HTERT RPE-1 (cell line): ENCODE measurements around the gene RAB37.

Experiments used
- in situ Hi-C: fragments of 300-500 bp; cut with MboI; formaldehyde crosslinking; loops from 4 replicates; pipeline ENCODE4 v1.14.3; 2020; ENCODE audit warnings: low sequenced_read_pairs

The RAB37 gene

DNA sequence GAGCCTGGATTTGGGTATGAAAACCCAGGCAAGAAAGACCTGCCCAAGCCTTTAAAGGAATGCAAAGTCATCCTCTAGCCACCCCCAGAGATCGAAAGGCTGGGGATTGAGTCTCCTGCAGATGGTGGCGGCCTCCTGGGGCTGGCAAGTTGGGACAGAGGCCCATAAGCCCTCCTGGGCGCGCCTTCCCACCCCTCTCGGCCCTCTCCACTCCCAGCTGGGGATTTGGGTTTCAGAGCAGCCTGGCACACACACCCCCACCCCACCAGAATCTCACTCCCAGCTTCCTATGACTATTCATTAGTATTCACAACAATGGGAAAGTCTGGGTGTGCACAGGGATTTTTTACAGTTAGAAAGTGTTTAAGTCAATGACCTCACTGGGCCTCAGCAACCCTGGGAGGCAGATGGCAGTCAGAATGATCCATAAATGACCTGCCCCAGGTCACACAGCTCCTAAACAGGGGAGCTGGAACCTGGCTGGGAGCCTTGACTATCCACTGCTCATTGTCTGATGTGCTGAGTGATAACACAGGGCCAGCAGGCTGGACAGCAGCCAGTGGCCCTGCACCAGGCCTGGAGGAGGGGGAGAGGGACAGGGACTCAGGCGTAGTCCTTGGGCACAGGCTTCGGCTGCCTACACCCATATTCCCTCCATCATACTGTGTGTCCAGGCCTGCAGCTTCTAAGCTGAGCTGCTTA is 23.5 kb downstream of the RAB37 start:
- in situ Hi-C loops, result no loop called here

DNA sequence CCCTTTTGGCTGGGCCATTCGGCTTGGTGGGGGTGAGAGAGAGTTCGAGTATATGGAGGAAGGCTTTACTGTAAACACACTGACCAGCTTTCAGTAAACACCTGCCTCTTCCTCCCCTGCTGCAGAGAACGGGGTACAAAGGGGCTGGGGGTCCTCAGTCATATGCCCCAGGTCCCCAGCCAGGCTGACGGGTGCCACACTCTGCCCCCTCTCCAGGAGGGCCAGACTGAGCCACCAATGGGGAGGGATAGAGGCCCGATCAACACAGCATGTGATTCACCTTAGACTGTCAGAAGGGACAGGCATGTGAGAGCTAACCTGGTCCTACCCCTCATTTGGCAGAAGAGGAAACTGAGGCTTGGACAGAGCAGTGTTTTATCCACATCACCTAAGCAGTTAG is 24.4 kb downstream of the RAB37 start:
- in situ Hi-C loops, result no loop called here

DNA sequence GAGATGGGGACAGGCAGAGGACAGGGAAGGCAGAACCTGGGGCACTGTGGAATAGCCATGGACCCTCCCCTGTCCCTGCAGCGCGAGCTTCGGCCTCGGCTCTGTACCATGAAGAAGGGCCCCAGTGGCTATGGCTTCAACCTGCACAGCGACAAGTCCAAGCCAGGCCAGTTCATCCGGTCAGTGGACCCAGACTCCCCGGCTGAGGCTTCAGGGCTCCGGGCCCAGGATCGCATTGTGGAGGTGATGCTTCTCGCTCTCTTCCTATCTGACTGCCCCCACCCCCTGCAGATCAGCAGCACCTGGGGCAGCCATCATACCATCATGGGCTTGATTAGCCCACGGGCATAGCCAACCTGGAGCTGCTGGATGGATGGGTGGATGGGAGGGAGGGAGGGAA is 24.9 kb downstream of the RAB37 start:
- in situ Hi-C loops, result no loop called here

DNA sequence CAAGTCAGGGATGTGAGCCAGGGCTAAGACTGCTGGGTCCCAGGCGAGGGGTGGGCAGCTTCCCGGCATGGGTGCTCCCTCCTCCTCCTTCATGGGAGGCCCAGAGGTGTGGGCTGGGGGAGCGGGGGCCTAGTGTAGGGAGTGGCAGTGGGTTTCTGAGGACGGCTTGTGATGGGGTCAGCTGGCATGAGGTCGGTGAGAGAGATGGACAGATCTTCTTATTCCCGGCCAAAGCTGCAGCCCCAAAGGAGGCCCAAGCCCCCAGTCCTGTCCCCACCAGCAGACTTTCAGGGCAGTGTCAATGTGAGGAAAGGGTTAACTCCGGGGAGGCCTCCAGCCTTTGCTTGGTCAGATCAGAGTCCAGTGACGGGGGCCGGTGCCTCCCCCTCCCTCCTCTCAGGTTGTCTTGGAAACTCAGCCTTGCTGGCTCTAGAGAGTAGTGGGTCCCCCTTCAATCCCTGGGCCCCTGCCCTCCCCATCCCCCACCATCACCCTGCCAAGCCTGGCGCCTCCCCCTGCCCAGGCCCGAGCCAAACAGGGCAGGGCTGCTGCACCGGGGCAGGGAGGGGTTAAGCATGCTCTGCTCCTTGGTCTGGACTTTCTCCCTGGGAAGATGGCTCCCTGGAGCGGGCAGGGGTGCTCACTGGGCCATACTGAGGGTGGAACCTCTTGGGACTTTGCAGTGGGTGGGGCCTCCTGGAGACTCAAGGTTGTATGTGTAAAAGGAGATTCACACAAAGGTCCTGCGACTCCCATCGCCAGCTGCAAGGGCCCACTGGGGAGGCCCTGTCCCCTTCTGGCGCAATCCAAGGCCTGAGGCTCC is 26.7 kb downstream of the RAB37 start:
- in situ Hi-C loops, result no loop called here

DNA sequence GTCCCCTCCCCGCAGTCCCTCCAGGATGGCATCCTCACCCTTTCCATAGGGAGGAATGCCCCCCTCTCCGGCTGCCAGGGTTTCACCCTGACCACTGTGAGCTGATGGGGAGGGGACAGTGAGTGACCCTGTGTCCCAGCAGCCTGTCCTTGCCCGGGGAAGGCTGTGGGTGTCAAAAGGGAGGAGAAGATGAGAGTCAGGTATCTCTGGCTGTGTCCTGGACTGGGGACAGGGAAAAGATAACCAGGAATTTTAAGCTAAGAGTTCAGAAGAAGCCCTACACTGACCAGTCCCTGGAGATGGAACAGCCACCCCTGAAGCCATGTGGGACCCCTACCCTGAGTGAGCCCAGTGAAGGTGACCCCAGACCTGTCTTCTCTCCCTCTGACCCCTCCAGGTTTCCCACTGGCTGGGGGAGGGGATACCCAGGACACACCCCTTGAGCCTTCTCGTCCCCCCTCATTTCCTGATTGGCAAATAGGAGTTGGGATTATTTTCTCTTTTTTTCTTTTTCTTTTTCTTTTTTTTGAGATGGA is 27.8 kb downstream of the RAB37 start:
- in situ Hi-C loops, result no loop called here

DNA sequence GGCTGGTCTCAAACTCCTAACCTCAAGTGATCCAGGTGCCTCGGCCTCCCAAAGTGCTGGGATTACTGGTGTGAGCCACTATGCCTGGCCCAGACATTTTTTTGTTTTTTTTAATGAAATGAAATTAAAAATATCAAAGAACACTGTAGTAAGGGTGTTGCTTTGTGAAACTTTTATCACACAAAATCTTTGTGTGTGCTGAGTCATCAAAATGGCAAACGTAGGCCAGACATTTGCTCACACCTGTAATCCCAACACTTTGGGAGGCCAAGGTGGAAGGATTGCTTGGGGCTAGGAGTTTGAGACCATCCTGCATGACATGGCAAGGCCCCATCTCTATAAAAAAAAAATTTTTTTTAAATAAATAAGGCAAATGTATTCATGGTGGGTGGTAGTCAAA is 29.4 kb downstream of the RAB37 start:
- in situ Hi-C loops, result no loop called here

DNA sequence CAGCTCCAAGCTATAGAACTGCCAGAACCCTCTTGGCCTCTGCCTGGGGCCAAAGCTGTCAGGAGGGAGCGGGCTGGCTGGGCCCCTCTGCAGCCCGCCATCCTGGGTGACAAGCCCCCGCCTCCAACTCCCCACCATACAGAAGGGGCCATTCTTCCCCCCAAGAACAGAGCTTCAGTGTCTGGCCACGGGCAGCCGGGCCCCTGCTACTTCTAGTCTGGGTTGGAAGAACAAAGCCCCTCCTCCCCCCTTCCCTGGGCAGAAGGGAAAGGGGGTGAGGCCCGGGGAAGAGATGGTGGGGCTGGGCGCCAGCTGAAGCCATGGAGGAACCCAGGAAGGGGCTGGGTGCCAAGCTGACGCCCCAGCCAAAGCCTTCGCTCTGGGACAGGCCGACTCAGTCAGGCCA is 30.1 kb downstream of the RAB37 start:
- in situ Hi-C loops, result no loop called here

DNA sequence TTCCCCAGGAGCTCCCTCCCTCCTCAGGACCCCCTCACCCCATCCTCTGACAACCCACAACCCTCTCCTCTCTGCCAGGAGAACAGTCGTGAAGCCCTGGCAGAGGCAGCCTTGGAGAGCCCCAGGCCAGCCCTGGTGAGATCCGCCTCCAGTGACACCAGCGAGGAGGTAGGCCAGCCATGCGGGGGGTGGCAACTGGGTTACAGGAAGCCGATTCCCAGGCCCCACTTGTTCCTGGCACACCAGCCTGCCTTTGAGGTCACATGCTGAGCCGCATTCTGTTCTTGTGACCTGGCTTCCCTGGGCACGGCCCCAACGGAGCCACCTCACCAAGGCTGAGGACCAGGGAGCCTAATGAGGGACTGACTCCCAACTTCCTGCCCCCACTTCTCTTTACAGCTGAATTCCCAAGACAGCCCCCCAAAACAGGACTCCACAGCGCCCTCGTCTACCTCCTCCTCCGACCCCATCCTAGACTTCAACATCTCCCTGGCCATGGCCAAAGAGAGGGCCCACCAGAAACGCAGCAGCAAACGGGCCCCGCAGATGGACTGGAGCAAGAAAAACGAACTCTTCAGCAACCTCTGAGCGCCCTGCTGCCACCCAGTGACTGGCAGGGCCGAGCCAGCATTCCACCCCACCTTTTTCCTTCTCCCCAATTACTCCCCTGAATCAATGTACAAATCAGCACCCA is 31.2 kb downstream of the RAB37 start:
- in situ Hi-C loops, result no loop called here

DNA sequence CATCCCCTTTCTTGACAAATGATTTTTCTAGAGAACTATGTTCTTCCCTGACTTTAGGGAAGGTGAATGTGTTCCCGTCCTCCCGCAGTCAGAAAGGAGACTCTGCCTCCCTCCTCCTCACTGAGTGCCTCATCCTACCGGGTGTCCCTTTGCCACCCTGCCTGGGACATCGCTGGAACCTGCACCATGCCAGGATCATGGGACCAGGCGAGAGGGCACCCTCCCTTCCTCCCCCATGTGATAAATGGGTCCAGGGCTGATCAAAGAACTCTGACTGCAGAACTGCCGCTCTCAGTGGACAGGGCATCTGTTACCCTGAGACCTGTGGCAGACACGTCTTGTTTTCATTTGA is 31.7 kb downstream of the RAB37 start:
- in situ Hi-C loops, result no loop called here

DNA sequence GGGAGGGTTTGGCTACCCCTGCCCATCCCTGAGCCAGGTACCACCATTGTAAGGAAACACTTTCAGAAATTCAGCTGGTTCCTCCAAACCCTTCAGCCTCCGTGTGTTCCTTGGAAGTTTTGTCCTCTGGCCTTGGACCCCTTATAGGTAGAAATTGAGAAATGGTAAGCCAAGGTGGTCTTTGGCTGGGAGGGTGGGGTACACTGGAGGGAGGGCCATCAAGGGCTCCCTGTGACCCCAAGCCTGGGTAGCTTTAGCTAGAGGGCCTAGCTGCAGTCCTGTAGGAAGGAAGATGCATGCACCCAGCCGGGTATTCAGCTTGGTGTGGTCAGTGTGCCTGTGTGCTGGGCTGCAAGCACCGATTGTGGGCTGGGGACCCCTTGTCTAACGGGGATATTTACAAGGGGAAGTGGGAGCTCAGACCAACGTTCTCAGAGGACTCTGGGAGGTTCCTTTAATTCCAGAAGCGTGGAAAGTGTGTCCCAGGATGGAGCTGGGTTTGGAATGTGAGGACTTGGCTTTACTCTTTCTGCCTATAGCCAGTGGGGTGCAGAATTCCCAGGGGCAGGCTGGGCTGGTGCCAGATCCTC is 32.3 kb downstream of the RAB37 start:
- in situ Hi-C loops, result no loop called here

DNA sequence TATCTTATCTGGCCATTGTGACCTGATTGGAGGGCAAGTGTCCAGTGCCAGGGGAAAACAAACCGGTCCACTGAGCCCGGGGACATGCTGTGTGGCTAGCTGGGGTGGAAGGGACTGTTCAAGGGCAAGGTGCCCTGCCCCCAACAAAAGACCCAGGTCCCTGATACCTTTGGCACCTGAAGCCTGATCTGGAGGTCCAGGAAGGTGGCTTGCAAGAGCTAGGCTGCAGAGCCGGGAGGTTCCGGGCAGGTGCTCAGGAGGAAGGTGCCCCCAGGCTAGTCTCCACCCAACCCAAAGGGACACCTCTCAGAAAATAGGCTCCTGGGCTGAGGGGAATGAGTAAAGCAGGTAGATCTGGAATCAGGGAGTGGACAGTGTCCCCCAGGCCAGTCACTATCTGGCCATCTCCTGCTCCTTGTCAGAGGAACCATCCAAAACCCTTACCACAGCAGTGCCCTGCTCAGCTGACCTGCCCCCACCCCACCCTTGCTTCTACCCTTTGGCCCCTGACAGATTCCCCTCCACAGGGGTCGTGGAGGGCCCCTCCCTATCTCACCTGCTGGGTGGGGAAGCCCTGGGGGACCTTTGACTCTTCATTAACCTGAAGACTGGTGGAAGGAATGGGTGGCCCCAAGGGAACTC is 32.9 kb downstream of the RAB37 start:
- in situ Hi-C loops, result no loop called here

DNA sequence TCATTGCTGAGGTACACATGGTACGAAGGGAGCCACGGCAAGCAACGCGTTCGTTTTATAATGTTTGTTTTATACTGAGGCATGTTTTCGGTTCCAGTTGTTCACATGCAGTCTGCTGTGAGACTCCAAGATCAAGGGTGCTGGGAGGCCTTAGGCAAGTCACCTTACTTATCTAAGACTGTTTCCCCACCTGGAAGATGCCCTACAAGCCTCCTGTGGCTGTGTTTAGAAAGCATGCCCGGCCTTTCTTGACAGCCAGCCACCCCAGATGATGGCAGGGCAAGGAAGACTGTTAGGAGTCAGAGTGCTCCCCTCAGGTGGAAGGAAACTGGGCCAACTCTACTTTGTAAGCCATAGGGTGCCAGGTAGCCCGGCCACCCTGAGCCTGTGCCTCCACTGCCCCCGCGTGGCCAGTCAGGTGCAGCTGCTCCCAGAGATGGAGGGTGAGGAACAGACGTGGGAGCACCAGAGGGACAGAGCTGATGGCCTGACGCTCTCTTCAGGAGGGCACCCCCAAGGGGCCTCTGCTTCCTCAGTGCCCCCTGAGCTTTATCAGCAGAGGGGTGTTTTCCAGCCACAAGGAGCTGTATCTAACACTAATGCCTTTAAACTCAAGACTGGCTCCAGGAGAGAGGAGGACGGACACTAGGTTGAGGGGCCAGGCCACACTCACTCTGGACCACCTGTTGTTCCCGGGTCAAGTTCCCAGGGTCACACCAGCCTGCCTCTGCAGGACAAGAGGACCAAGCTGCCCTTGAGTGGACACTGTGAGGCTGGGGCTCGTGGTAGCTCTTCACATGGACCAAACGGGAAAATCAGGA is 33.7 kb downstream of the RAB37 start:
- in situ Hi-C loops, result no loop called here

DNA sequence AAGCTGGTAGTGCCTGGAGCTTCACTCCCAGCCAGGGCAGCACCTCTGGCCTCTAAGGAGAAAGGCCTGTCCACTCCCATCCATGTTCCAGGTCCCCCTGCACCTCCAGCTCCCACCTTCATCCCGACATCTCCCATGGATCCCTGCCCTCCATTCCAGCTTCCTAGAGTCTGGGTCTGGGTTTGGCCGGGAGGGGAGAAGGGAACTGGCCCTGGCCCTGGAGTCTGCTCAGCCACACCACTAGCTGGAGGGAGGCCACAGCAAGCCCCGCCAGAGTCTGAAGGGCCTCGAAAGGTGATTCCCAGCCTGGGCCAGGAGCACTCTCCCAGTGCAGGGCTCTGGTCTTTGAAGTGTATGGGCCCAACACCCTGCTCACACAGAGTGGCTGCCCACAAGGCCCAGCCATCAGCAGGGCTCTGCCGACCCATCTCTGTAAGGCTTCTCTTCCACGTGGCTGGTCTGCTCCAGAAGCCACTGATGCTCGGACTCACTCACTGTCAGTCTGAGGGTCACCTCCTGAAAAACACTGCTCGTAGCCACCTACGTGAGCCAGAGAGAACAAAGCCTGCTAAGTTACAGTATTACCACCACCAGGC is 34.4 kb downstream of the RAB37 start:
- in situ Hi-C loops, result no loop called here

DNA sequence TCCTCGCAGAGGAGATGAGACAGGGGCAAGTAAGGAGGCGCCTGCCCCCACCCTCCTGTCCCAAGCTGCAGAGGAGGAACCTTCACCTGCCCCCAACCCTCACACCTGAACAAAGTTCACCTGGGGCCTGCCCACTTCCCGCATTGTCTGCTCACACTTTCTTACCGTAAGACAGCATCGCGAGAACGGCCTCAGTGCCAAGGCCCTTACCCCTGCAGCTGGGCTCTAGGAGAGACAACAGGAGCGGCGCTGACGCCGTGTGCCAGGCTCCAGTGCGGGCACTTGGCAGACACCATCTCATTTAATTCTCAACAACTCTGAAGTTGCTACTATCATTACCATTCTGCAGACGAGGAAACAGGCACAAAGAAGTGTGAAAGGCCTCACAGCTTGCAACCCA is 35.0 kb downstream of the RAB37 start:
- in situ Hi-C loops, result no loop called here

DNA sequence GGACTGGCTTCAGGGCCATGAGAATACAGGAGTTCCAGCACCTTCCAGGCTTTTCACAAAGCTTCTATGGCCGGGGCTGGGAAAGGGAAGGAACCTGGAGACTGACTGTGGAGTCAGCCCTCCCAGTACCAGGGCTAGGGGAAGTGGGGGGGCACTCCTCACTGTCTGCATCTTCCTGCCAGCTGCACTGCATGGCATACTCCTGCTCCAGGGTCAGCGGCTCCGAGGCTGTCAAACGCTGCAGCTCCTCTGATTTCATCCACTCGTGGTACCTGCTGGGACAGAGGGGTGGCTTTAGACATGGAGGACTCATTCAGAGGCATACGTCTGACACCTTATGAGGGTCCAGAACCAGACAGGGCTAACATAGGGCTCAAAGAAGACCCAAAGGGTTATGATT is 36.4 kb downstream of the RAB37 start:
- in situ Hi-C loops, result no loop called here

DNA sequence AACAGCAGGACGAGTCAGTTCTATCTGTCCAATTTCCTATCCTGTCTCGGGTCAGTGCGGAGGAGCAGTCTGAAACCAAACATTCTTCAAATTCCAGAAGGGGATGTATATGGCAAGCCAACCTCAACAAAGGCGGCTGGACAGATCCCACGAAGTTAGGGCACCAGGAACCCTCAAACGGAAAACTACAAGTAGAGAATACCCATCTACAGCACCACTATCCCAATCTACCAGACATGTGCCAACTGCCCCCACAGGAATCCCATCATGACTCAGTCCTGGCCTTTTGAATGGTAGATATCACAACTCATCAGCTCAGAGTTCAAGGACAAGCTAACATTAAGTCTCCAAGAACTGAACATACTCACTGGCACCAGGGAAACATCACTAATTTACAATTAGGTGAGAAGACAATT is 36.8 kb downstream of the RAB37 start:
- in situ Hi-C loops, result no loop called here

DNA sequence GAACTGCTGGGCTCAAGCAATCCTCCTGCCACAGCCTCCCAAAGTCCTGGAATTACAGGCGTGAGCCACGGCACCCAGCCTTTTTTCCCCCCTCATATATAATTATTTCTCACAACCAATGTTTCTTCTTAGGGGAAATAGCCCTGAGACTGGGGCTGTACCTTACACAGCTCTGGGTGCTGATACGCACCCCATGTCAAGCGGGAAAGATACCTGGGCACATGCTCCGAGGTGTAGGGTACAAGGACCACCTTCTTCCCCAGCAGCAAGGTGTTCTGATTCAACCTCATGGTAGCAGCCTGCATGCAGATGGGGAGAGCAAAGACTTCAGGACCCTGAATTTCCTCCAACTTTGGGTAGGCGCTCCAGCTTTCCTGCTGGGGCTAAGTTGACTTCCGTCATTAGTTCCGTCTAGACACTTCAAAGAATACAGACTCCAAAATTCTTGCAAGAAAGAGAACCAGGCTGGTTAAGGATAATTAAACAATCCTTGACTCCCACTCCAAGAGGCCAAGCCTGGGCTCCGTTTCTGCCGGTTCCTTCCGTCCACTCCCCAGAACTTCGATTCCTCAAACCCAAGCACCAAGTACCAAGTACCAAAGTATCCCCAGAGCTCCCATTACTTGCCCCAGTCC is 38.5 kb downstream of the RAB37 start:
- in situ Hi-C loops, result no loop called here

DNA sequence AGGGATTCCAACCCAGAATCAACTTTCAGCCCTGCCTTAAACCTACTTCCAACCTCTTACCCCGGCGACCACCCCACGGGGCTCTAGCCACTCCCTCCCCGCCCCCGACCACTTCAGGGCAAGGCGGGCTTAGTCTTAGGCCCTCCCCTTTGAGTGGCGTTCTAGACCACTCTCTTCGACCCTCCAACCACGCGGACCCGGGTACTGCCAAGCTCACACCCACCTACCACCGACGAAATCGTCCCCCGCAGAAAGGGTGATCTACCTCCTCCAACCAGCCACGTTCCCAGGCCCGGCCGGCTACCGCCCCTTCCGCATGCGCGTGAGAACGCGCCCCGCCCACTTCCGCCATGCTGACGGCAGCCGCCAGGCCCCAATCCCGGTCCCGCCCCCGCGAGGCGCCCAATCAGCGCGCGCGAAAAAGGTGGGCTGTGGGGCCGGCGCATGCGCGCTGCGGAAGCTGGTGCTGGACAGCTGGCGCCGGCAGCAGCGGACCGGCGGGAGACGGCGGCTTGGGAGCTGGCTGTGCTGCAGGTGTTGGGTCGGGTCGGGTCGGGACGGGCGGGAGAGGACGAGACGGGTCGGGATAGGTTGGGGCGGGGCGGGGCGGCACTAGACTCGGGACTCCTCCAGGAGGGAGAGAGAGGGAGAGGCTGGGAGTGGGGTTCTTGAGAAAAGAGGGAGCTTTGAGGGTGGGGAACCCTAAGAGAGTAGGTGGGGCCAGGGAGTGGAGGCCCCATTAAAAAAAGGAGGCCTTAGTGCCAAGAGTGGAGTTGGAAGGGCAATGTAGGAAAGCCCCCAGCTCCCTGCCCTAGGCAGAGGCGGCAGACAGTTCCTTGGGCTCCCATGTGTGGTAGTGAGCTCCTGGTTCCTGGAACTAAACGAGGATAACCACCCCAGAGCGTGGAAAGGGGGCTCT is 39.2 kb downstream of the RAB37 start, which contains the start of gene NAT9:
TSS of gene NAT9 (minus strand) at position 302 of the 919 bp plus-strand sequence. CDS start 647 bp downstream, outside the sequence.
- in situ Hi-C loops, result no loop called here
